GM12865 (cell line): ENCODE data around the gene MANBA.
"Not testable (repeated sequence)": the region's sequence is repeated elsewhere in the genome, so short reads cannot be mapped to it uniquely, and the experiment has no call there.

Experiments used
- DNase-seq: peaks from one replicate; pipeline ENCODE4 v3.0.0; 2010; ENCODE audit warnings: low read depth
- H3K4me3 ChIP-seq: 2 replicates; pipeline ENCODE4 v1.5.1; 2011; ENCODE audit warnings: mild to moderate bottlenecking, low read depth, low read length, control low read depth
- CTCF ChIP-seq: IDR thresholded peaks from 2 replicates; pipeline ENCODE4 v1.5.1; 2011; ENCODE audit warnings: low read length, control low read depth, low read depth, inconsistent platforms; ENCODE audit not compliant: insufficient read depth; ENCODE audit errors: missing control alignments

MANBA gene

GRCh38 chr4:102757681-102758080 is 3.1 kb downstream of the MANBA start:
- DNase-seq = no peak

GRCh38 chr4:102754044-102754443 is 6.7 kb downstream of the MANBA start:
- no peak for TF ChIP-seq CTCF
- no peak overlapping the region for H3K4me3 ChIP-seq
- DNase-seq = no peak

More at GRCh38 chr4:102757681-102758080, 3.1 kb downstream of the MANBA start:
- H3K4me3 ChIP-seq = no peak overlapping the region
- TF ChIP-seq CTCF = no peak

GRCh38 chr4:102751941-102752340 is 8.8 kb downstream of the MANBA start:
- DNase-seq = no peak
- no peak overlapping the region for H3K4me3 ChIP-seq
- TF ChIP-seq CTCF = no peak

- DNase-seq = peak; percentile 40
- not testable (repeated sequence) for H3K4me3 ChIP-seq
Measured at GRCh38 chr4:102743352-102743751, 17.4 kb downstream of the MANBA start.

- not testable (repeated sequence) for H3K4me3 ChIP-seq, DNase-seq
Measured at GRCh38 chr4:102738802-102739201, 22.0 kb downstream of the MANBA start.

GRCh38 chr4:102736636-102737549 is 23.9 kb downstream of the MANBA start:
- TF ChIP-seq CTCF = no peak
- H3K4me3 ChIP-seq = no peak overlapping the region
- DNase-seq = no peak

- DNase-seq = no peak
- H3K4me3 ChIP-seq = no peak overlapping the region
- no peak for TF ChIP-seq CTCF
Measured at GRCh38 chr4:102735582-102735981, 25.2 kb downstream of the MANBA start.
